ENCODE measurements around the gene SUSD2. TPM values are rescaled to one million over a fixed set of nuclear protein-coding genes. Genes with fewer than 3 reads are reported as not detected.
A peak's percentile ranks its signal among the peaks of the same experiment; 100 is the strongest.

Gene SUSD2
- total RNA-seq, 1 donor from 2014 or later = 3.1 TPM

- intact Hi-C loops (cut with DNase I) = no loop called here
- no peak for DNase-seq (ENCODE audit: low spot score)
Measured at GRCh38 chr22:24184057-24184798, 2.9 kb downstream of the SUSD2 start.

GRCh38 chr22:24185001-24185500, 3.8 kb downstream of the SUSD2 start:
- DNase-seq (ENCODE audit: low spot score) = no peak

GRCh38 chr22:24185501-24186351, 4.4 kb downstream of the SUSD2 start:
- intact Hi-C loops (cut with DNase I) = no loop called here
- no peak for DNase-seq (ENCODE audit: low spot score)

More at GRCh38 chr22:24185001-24185500, 3.8 kb downstream of the SUSD2 start:
- intact Hi-C loops (cut with DNase I) = no loop called here

GRCh38 chr22:24186352-24186740, 5.1 kb downstream of the SUSD2 start:
- intact Hi-C loops (cut with DNase I) = no loop called here
- no peak for DNase-seq (ENCODE audit: low spot score)

- DNase-seq (ENCODE audit: low spot score) = no peak
- intact Hi-C loops (cut with DNase I) = no loop called here
Measured at GRCh38 chr22:24186892-24187670, 5.8 kb downstream of the SUSD2 start.

- no peak for DNase-seq (ENCODE audit: low spot score)
- intact Hi-C loops (cut with DNase I) = loop anchor here (2.0 kb wide), 1 partner anchor 59 kb away; no protein-coding TSS in a partner anchor
Measured at GRCh38 chr22:24187731-24188644, 6.7 kb downstream of the SUSD2 start.

GRCh38 chr22:24188705-24189248, 7.5 kb downstream of the SUSD2 start:
- intact Hi-C loops (cut with DNase I) = loop anchor here (2.0 kb wide), 1 partner anchor 58 kb away; no protein-coding TSS in a partner anchor
- no peak for DNase-seq (ENCODE audit: low spot score)

GRCh38 chr22:24189249-24190158, 8.2 kb downstream of the SUSD2 start:
- DNase-seq (ENCODE audit: low spot score) = peak; percentile 91
- intact Hi-C loops (cut with DNase I) = loop anchor here (2.0 kb wide), 1 partner anchor 57 kb away; no protein-coding TSS in a partner anchor

- intact Hi-C loops (cut with DNase I) = no loop called here
- DNase-seq (ENCODE audit: low spot score) = no peak
Measured at GRCh38 chr22:24190159-24190540, 8.9 kb downstream of the SUSD2 start.

GRCh38 chr22:24190596-24191208, 9.4 kb downstream of the SUSD2 start:
- DNase-seq (ENCODE audit: low spot score) = no peak
- intact Hi-C loops (cut with DNase I) = no loop called here

- intact Hi-C loops (cut with DNase I) = no loop called here
- no peak for DNase-seq (ENCODE audit: low spot score)
Measured at GRCh38 chr22:24191381-24191841, 10.1 kb downstream of the SUSD2 start.

GRCh38 chr22:24191893-24192292, 10.6 kb downstream of the SUSD2 start:
- intact Hi-C loops (cut with DNase I) = no loop called here
- DNase-seq (ENCODE audit: low spot score) = no peak

GRCh38 chr22:24198682-24199052, 17.4 kb downstream of the SUSD2 start:
- intact Hi-C loops (cut with DNase I) = no loop called here
- no peak for DNase-seq (ENCODE audit: low spot score)

GRCh38 chr22:24200619-24201212, 19.4 kb downstream of the SUSD2 start:
- intact Hi-C loops (cut with DNase I) = no loop called here

GRCh38 chr22:24201681-24202614, 20.7 kb downstream of the SUSD2 start:
- intact Hi-C loops (cut with DNase I) = no loop called here
- no peak for DNase-seq (ENCODE audit: low spot score)

More at GRCh38 chr22:24200619-24201212, 19.4 kb downstream of the SUSD2 start:
- no peak for DNase-seq (ENCODE audit: low spot score)
